Measurements from ENCODE around the gene MTUS2. TPM values are rescaled to one million over a fixed set of nuclear protein-coding genes. Genes with fewer than 3 reads are reported as not detected.

The MTUS2 gene
- total RNA-seq, 4 donors from 2014 or later, result 0.44 to 1.1 (median 0.48) TPM; not detected in 1

GRCh38 chr13:29104461-29104860 is 284.3 kb downstream of the MTUS2 start:
- TF ChIP-seq CTCF (IDR thresholded peaks at IDR 0.05), result no peak
- DNase-seq (ENCODE audit: low spot score), result no peak
- no peak for ATAC-seq (ENCODE audit: low FRiP score)

GRCh38 chr13:29105779-29106178 is 285.6 kb downstream of the MTUS2 start:
- no peak for TF ChIP-seq CTCF (IDR thresholded peaks at IDR 0.05)

DNA sequence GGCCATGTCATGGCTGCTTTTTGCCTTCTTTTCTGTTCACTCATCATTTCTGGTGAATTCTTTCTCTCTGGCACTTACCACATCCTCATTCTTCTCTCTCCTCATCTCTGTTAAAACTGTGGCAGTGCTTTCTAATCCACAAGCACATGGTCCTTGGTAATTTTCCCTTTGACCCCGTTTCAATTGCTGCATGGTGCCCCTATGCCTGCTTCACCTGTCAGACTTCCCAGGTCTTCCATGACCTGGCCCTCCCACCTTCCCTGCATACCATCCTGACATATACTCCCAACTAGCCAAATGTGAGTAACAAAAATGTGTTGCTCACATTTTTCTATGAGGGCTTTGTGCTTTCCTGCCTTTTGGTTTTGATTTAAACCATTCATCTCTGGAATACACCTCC is 286.5 kb downstream of the MTUS2 start:
- DNase-seq (ENCODE audit: low spot score), result no peak
- ATAC-seq (ENCODE audit: low FRiP score), result no peak
- no peak for TF ChIP-seq CTCF (IDR thresholded peaks at IDR 0.05)

More at GRCh38 chr13:29105779-29106178, 285.6 kb downstream of the MTUS2 start:
- DNase-seq (ENCODE audit: low spot score) (no peak), ATAC-seq (ENCODE audit: low FRiP score) (no peak)

- ATAC-seq (ENCODE audit: low FRiP score) (no peak), DNase-seq (ENCODE audit: low spot score) (no peak)
- no peak for TF ChIP-seq CTCF (IDR thresholded peaks at IDR 0.05)
Observed at GRCh38 chr13:29108068-29108786, 288.1 kb downstream of the MTUS2 start.

DNA sequence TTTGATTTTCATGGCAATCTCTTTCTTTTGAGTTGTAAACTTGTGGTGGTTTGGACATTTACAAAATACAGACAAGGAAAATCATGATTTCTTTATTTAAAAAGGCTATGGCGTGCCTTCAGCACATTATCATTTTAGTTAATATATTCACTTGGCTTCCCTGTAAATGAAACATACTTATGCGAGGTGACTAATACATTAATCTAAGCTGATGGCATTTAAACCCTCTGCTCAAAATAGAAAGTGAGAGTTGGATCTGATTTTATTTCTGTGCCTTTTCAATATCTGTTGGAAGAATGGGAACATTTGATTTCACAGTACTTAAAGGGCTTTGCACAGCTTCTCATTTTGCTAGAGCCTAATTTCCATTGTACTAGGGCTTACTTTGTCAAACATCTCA is 289.8 kb downstream of the MTUS2 start:
- TF ChIP-seq CTCF (IDR thresholded peaks at IDR 0.05), result no peak
- no peak for DNase-seq (ENCODE audit: low spot score)
- no peak for ATAC-seq (ENCODE audit: low FRiP score)

- DNase-seq (ENCODE audit: low spot score) (no peak), ATAC-seq (ENCODE audit: low FRiP score) (no peak)
- no peak for TF ChIP-seq CTCF (IDR thresholded peaks at IDR 0.05)
Observed at GRCh38 chr13:29111446-29111845, 291.3 kb downstream of the MTUS2 start.

DNA sequence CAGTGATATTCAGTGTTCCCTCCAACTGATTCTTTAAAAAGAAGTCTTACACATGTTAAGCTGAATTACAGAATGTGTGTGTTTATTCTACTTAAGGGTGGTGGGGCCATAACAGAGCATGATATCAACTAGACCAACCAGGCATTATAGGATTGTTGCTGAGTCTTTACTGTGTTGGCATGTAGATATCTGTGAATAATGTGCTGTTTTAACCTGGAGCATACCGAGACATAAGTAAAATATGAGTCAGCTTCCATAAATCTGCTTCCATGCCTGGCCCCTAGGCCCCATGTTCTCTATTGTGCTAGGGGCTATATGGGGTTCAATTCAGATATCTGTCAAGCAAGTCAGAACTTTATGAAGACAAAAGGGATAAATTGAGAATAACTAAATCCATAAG is 295.7 kb downstream of the MTUS2 start:
- ATAC-seq (ENCODE audit: low FRiP score) (no peak), DNase-seq (ENCODE audit: low spot score) (no peak)
- no peak for TF ChIP-seq CTCF (IDR thresholded peaks at IDR 0.05)
